LoVo (cell line): ENCODE results near the gene SYNGAP1.
A peak's percentile ranks its signal among the peaks of the same experiment; 100 is the strongest.

Experiments
- DNase-seq: peaks from one replicate; pipeline ENCODE4 v3.0.0-alpha.2; 2016; ENCODE audit warnings: low spot score

The SYNGAP1 gene

GRCh38 chr6:33421344-33421643, 1.4 kb downstream of the SYNGAP1 start:
- no peak for DNase-seq

GRCh38 chr6:33423777-33424176, 3.9 kb downstream of the SYNGAP1 start:
- DNase-seq: no peak

- DNase-seq: no peak
These were observed 5.2 kb downstream of the SYNGAP1 start for GRCh38 chr6:33424855-33425667.

- DNase-seq: peak; percentile 80
These were observed 6.1 kb downstream of the SYNGAP1 start for GRCh38 chr6:33425668-33426577.

DNA sequence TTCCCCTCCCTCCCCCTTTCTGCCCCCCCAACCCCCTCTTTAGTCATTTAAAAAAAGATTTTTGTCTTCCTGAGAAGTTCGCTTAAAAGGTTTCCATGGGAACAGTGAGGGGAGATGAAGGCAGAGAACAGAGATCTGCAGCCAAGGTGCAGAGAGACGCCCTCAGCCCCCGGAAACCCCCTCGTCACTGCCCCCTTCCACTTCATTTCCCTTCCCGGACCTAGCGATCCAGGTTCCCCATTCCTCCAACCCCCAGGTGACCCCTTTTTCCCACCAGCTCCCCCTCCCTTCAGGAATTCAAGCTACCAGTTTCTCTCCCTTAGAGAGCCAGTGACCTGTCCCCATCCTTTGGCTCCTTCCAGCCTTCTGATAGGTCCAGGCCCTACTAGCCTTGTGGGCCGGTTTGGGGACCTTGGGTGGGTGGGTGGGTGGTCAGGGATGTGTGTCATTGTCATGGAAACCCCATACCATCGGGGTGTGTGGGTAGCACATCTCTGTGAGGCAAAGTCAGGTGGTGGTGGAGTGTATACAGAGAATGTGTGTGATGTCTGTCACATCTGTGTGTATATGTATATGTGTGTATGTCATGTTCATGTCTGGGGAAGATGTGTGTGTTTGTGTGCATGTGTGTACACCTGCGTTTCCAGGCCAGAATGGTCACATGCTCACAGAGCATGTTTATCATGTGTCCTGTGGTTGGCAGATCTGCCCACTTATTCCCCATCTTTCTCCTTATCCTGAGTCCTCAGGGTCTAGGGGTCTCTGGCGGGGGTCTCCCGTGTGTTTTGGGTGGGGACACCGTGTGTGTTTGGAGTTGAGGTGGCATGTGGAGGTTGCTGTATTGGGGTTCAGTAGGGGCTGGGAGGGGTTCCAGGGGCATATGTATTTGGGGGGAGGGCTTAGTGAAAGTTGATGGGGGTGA, 7.0 kb downstream of the SYNGAP1 start:
- DNase-seq: no peak

DNA sequence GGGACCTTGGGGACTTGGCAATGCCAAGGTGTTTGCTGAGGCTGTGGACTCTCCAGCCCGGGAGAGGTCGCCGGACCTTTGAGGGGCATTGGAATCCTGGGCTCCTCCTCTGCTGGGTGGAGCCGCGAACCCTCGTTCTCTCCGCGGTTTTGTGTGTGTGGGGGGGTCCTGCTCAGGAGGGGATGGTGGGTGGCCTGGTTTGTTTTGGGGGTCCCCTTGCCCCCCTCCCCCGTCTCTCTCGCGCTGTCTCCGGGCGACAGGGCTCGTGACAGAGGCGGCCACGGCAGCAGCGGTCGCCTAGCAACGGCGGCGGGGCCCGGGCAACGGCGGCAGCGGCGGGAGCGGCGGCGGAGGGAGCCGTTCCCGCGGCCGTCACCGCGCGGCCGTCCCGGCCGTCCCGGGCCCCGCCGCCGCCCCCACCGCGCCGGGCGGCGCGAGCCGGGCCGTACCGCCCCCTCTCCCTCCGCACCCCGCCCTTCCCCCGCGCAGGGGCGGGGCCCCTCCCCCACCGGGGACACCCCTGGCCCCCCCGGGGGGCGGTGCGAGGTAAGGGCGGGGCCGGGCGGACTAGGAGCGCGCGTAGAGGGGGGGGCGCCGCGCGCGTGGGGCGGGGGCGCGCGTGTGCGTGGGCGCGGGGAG, 7.8 kb downstream of the SYNGAP1 start:
- peak; percentile 38 for DNase-seq

DNA sequence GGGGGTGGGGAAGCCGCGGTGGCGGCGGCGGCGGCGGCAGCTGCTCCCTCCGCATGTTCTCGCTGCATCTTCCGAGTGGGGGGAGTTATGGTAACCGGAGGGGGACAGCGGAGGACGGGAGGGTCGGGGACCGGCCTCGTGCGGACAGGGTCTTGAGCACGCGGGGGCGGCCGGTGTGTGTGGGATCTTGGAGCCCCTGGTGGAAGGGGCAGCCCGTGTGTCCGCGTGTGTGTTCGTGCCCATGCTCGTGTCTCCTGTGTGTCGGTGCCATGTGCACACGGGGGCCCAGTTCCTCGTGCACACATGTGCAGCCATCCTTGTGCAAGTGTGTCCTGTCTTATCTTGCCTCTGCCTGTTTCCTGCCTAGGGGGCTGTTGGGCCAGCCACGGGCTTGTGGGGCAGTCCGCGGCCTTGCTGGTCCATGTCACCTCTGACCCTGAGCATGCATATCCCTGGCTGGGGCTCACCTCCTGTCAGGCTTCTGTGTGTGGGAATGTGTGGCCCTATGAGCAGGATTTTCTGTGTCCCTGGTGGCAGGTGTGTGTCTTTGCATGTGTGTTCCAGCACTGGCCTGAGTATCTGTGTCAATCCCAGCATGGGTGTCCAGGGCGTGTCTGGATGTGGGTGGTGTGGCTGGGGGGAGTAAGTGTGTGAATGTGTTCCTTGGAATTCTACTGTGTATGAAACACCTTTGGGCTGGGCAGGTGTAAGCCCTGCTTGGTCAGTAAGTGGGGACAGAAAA, 8.5 kb downstream of the SYNGAP1 start:
- DNase-seq: peak; percentile 25

DNA sequence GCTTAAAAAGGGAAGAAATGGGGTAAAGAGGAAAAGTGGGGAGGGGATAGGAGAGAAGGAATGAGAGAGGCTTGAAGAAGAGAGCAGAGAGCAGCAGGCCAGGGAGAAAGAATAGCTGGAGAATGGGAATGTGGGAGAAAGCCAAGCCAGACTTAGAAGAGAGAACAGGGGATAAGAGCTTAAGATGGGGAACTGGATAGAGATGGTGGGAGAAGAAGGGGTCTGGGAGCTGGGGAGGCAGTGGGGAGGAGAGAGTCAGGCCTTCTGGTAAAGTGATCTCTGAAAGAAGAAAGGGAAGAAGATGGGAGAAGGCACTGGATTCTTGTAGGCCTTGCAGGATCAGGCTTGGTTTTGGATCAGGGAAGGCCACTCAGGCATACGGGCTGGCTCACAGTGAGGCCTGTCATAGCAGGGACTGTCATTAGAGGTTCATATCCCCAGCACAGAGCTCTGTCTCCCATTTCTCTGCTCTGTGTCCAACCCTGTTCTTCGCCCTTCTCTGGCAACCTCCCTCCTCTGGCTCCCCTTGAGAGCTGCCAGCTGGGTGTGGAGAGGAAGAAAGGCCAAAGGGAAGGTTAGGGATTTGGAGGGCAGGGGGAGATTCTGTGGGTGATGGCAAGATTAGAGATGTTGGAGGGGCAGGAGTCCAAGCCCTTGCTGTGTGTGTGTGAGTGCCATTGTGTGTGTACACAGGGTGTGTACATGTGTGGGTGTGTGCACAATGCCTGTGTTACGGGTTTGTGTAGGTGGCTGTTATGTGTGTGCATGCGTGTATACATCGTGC, 9.3 kb downstream of the SYNGAP1 start:
- DNase-seq: no peak

DNA sequence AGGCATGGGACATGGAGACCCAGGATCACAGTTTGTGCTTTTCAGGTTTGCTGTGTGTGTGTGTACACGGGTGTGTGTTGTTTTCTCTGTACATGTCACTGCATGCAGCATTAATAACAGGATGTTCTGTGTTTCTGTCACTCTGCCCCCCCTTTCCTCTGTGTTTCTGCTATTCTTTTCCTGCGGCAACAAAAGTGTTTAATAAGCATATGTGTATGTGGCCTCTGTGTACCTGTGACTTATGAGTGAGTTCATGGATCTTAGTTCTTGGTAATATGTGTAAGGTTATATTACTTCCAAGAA, 9.8 kb downstream of the SYNGAP1 start:
- no peak for DNase-seq

DNA sequence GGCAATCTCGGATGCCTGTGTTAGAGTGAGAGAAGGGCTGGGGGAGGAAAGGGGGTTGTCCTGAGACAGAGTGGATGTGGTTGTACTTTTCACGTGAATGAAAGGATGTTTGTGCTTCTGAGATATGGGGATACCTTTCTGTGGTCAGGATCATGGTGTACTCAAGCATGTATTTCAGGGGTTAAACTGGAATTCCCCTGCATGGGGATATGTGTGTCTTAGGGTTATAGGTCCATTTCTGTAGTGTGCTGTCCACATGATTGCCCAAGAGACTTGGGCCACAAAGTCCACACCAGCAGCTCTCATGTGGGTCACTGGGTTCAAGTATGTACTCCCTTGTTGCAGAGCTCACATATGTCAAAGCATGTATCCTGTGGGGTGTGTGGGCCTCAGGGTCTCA, 10.5 kb downstream of the SYNGAP1 start:
- no peak for DNase-seq

- DNase-seq: no peak
These were observed 11.4 kb downstream of the SYNGAP1 start for GRCh38 chr6:33430991-33431879.

DNA sequence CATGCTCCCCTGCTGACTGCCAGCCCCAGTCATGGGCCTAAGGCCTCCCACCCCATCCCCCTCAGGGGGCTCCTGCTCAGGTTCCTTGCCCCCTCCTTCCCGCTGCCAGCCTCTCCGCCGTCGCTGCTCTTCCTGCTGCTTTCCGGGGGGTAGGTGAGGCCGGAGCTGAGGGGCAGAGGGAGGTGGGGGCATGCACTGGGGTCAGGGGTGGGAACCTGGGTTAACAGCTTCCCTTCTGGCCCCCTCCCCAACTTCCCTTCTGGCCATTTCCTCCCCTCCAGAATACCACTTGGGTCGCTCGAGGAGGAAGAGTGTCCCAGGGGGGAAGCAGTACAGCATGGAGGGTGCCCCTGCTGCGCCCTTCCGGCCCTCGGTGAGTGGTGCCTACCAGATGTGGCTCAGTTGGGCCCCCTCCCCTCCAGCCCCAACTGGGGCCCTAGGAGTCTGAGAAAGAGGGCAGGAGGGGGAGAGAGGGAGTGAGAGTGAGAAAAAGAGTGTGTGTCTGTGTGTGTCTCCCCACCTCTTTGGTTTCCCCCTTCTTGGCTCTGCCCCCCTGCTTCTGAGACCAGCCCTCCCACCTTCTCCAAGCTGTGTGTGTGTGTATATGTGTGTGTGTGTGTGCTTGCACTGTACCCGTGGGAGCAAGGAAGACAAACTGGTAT, 12.1 kb downstream of the SYNGAP1 start:
- DNase-seq: no peak

- DNase-seq: no peak
These were observed 12.7 kb downstream of the SYNGAP1 start for GRCh38 chr6:33432546-33432945.

DNA sequence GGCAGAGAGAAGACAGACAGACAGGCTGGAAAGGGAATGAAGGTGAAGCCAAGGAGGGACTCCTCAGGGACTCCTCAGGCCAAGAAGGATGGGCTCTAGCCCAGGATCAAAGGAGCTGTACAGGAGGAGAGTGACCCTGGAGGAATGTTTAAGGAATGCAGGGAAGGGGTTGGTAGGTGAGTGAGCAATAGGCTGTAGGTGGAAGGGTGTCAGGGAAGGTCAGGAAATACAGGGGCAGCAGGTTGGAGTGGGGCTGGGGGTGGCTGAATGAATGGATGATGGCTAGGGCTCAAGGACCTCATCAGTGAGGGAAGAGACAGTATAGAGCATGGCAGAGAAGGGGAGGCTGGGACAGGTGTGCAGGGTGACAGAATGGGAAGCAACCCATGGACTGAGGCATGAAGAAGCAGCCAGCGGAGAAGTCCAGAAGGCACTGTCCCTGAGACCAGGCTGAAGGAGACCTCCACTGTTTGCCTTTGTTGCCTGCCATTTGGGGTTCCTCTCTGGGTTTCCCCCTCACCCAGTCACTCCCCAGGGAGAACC, 13.2 kb downstream of the SYNGAP1 start:
- DNase-seq: no peak

DNA sequence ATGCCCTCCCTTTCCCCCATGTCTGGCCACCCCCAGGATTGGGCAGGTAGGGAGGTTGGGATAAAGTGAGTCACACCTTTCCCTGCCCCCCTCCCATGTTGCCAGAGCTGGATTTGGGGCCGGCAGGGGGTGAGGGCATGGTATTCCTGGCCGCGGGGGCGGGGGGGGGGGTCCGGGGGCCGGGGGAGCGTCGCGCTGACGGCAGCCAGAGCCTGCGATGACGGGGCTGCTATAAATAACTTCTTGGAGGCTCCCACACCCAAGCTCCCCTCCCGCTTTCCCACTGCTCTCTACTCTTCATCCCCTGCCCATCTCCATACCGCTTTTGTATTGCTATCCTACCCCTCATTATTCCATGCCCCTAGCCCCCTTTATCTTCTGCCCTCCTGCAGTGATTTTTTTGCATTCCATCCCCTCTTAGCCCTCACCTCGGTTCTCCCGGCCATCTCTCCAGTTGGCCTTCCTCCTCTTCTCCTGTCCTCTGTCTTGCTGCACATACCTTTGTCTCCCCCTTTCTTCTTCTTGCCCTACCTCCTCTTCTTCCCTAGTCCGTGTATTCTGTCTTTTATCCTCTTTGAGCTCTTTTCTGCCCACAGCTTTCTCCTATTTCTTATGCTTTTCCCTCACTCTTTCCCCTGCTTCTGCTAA, 13.8 kb downstream of the SYNGAP1 start:
- no peak for DNase-seq

DNA sequence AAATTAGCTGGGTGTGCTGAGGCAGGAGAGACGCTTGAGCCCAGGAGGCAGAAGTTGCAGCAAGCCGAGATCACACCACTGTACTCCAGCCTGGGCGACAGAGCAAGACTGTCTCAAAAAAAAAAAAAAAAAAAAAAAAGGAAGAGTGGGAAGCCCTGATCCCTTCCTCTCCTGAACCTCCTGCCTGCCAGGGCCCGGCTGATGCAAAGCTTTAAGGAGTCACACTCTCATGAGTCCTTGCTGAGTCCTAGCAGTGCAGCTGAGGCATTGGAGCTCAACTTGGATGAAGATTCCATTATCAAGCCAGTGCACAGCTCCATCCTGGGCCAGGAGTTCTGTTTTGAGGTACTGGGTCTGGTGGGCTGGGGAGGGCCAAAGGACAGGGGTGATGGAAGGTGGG, 15.1 kb downstream of the SYNGAP1 start:
- no peak for DNase-seq

DNA sequence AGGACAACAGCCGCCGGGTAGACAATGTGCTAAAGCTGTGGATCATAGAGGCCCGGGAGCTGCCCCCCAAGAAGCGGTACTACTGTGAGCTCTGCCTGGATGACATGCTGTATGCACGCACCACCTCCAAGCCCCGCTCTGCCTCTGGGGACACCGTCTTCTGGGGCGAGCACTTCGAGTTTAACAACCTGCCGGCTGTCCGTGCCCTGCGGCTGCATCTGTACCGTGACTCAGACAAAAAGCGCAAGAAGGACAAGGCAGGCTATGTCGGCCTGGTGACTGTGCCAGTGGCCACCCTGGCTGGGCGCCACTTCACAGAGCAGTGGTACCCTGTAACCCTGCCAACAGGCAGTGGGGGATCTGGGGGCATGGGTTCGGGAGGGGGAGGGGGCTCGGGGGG, 17.8 kb downstream of the SYNGAP1 start:
- DNase-seq: no peak

DNA sequence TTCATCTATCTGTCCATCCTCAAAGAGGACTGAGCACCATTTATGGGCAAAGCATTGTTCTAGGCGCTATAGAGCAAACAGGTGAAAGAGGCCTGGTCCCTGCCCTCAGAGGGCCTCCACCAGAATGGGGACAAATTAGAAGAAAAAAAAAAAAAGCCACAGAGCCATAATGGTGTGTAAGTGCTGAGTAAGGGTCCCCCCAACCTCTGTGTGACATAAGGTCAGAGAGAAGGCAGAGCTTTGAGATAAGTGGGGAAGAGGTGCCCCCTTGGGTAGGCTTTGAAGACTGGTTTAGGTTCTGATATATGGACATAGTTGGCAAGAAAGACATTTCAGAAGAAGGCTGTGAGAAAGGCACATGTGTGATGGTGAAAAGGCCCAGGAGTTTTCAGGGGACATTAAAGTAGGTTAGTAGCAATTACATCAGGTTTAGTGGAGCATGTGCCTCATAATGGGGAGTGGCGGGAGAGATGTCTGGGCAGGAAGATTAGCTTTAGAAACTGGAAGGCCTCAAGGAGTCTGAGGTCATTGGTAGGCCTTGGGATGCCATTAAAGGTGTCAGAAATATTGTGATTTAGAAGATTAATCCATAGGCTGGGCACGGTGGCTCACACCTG, 19.2 kb downstream of the SYNGAP1 start:
- no peak for DNase-seq
